GM11168 (cell line): ENCODE measurements around the gene FSHB.
"Not testable (repeated sequence)": the region's sequence is repeated elsewhere in the genome, so short reads cannot be mapped to it uniquely, and the experiment has no call there.

Experiments
- in situ Hi-C: fragments of 300-500 bp; cut with MboI; formaldehyde crosslinking; loops from one replicate; pipeline ENCODE4 v1.12.0; 2022; ENCODE audit warnings: low sequenced_read_pairs; ENCODE audit not compliant: unreplicated experiment

Gene FSHB

GRCh38 chr11:30230714-30231113 lies at the start of gene FSHB:
Gene FSHB, plus strand, starts transcription at chr11:30231014. Its CDS starts 889 bp downstream, at chr11:30231903.
- in situ Hi-C loops = no loop called here

GRCh38 chr11:30186748-30187147 lies 44.1 kb upstream of the FSHB start:
- in situ Hi-C loops = no loop called here

- in situ Hi-C loops = no loop called here
Measured at GRCh38 chr11:30192620-30193019, 38.2 kb upstream of the FSHB start.

GRCh38 chr11:30196400-30197206 lies 34.2 kb upstream of the FSHB start:
- in situ Hi-C loops = no loop called here

GRCh38 chr11:30197869-30198268 lies 32.9 kb upstream of the FSHB start:
- in situ Hi-C loops = no loop called here

- in situ Hi-C loops = not testable (repeated sequence)
Measured at GRCh38 chr11:30202989-30203388, 27.8 kb upstream of the FSHB start.

- in situ Hi-C loops = no loop called here
Measured at GRCh38 chr11:30203850-30204249, 27.0 kb upstream of the FSHB start.

- in situ Hi-C loops = no loop called here
Measured at GRCh38 chr11:30206249-30206996, 24.4 kb upstream of the FSHB start.

GRCh38 chr11:30210357-30210756 lies 20.5 kb upstream of the FSHB start:
- in situ Hi-C loops = no loop called here

GRCh38 chr11:30216534-30216933 lies 14.3 kb upstream of the FSHB start:
- in situ Hi-C loops = no loop called here

GRCh38 chr11:30218278-30218677 lies 12.5 kb upstream of the FSHB start:
- in situ Hi-C loops = no loop called here

- in situ Hi-C loops = no loop called here
Measured at GRCh38 chr11:30225642-30226041, 5.2 kb upstream of the FSHB start.

GRCh38 chr11:30228323-30228884 lies 2.4 kb upstream of the FSHB start:
- in situ Hi-C loops = no loop called here

- in situ Hi-C loops = no loop called here
Measured at GRCh38 chr11:30239025-30239424, 8.2 kb downstream of the FSHB start.

GRCh38 chr11:30244265-30244664 lies 13.5 kb downstream of the FSHB start:
- in situ Hi-C loops = no loop called here

GRCh38 chr11:30245621-30246020 lies 14.8 kb downstream of the FSHB start:
- in situ Hi-C loops = no loop called here

- in situ Hi-C loops = no loop called here
Measured at GRCh38 chr11:30254307-30255298, 23.8 kb downstream of the FSHB start.

GRCh38 chr11:30255637-30256036 lies 24.8 kb downstream of the FSHB start:
- in situ Hi-C loops = no loop called here

GRCh38 chr11:30257058-30257457 lies 26.2 kb downstream of the FSHB start:
- in situ Hi-C loops = no loop called here

- in situ Hi-C loops = no loop called here
Measured at GRCh38 chr11:30258679-30259078, 27.9 kb downstream of the FSHB start.
